ENCODE measurements around the gene FADS2. TPM values are rescaled to one million over a fixed set of nuclear protein-coding genes. Genes with fewer than 3 reads are reported as not detected.

The FADS2 gene
- polyA plus RNA-seq, 2 of the 4 experiments (the other 2 are of a cell fraction), result 215 to 391 TPM

DNA sequence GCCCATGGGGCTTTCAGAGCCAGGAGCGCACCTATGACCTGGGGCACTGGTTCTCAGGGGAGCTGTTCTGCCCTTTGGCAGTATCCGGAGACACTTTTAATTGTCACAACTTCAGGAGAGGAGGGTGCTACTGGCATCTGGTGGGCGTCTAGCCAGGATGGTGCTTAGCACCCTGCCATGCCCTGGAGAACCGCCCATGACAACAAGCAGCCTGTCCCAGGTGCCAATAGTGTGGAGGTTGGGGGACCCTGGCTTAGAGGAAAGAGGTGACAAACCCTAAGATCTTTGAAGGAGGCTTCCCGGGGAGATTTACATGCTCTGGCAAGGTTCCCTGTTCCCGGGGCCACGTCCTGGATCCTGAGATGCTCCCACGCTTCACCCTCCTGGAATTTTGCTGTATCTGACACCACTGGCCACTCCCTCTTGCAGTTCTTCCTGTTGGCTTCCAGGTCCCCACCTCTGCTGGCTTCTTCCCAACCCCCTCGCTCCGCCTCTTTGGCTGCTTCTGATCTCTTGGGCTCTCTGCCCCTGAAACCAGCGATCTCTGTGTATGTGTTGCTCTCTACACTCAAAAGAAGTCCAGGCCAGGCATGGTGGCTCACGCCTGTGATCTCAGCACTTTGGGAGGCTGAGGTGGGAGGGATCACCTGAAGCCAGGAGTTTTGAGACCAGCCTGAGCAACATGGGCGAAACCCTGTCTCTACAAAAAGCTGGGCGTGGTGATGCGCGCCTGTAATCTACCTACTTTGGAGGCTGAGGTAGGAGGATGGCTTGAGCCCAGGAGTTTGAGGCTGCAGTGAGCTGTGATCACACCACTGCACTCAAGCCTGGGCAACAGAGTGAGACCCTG lies 32.2 kb downstream of the FADS2 start:
- no peak overlapping the region for H3K4me2 ChIP-seq
- ATAC-seq (0 out of 6 replicates have a peak, but pooled peaks of 1 of the 2 experiments have one; percentile 5), FAIRE-seq (no peak), DNase-seq (ENCODE audit: low read depth in 1 of 2, low spot score in 1 of 2) (peak in 1 of 2 experiments; percentile 42)
- ChIA-PET POLR2A (no interaction called here), CTCF (interaction anchor here (0.7 to 1.5 kb wide), 2 partner anchors 37 to 113 kb away, joined by 3 to 4 read pairs; no protein-coding TSS in a partner anchor)
- no peaks in the 10 kb centered on the region for H3K4me1 ChIP-seq
- WGBS (ENCODE audit: missing lambda C conversion rate), result 89% methylated on average over 16 of the region's 16 CpGs
- no peaks in the 10 kb centered on the region for H3K9me3 ChIP-seq
- H3K27ac ChIP-seq, result no peak overlapping the region
- TF ChIP-seq RNF2 (IDR thresholded peaks at IDR 0.05; ENCODE audit: borderline replicate concordance, low read depth) (no peak), RAD21 (conservative IDR thresholded peaks at IDR 0.05 in 1 of 2, IDR thresholded peaks at IDR 0.05 in 1 of 2) (no peak)
- H3K4me3 ChIP-seq, result no peak overlapping the region

DNA sequence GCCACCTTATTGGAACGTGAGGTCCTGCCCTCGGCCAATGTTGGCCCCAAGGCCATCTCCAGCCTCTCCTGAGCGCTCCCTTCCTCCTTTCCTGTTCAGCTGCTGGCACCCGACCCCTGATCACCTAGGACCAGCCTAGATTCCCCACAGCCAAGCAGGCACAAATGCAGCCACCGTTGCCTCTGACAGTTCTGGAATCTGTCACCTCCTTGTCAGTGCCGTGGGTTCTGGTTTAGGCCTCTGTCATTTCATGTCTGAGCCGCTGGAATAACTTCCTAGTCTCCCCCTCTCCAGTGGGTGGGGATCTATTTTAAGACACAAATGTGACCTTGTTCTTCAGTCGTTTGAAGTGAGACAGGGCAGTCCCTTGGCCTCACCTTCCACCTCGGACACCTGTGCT lies 33.5 kb downstream of the FADS2 start:
- CTCF ChIA-PET, result interaction anchor here (1.4 to 1.7 kb wide), 4 partner anchors 9 to 86 kb away, joined by 3 to 5 read pairs (median 4); no protein-coding TSS in a partner anchor
- POLR2A ChIA-PET, result no interaction called here
- ATAC-seq, result no peak
- FAIRE-seq, result no peak
- H3K4me1 ChIP-seq, result no peaks in the 10 kb centered on the region
- no peak for DNase-seq (ENCODE audit: low read depth in 1 of 2, low spot score in 1 of 2)
- no peaks in the 10 kb centered on the region for H3K9me3 ChIP-seq
- no peak overlapping the region for H3K4me2 ChIP-seq
- no peak overlapping the region for H3K27ac ChIP-seq
- H3K4me3 ChIP-seq, result no peak overlapping the region
- TF ChIP-seq RCOR1 (IDR thresholded peaks at IDR 0.05; ENCODE audit: low read depth, low read length) (no peak), EHF (CRISPR knock-in tag; IDR thresholded peaks at IDR 0.05) (no peak), NPAS2 (CRISPR knock-in tag; IDR thresholded peaks at IDR 0.05; ENCODE audit: borderline replicate concordance) (no peak), RFX5 (IDR thresholded peaks at IDR 0.05) (no peak), CHD4 (IDR thresholded peaks at IDR 0.05; ENCODE audit: borderline replicate concordance) (no peak), TP53 (CRISPR knock-in tag; IDR thresholded peaks at IDR 0.05) (no peak), REST (IDR thresholded peaks at IDR 0.05) (no peak), ZSCAN20 (CRISPR knock-in tag; IDR thresholded peaks at IDR 0.05) (no peak), CTCF (IDR thresholded peaks at IDR 0.05) (no peak), PBX3 (IDR thresholded peaks at IDR 0.05) (no peak), RARB (CRISPR knock-in tag; IDR thresholded peaks at IDR 0.05) (no peak), CBX2 (IDR thresholded peaks at IDR 0.05; ENCODE audit: borderline replicate concordance, low read depth) (no peak), MAFK (IDR thresholded peaks at IDR 0.05; ENCODE audit: partially characterized antibody) (no peak), CBX8 (IDR thresholded peaks at IDR 0.05) (no peak), USF2 (IDR thresholded peaks at IDR 0.05) (no peak), TFCP2L1 (CRISPR knock-in tag; IDR thresholded peaks at IDR 0.05) (no peak)
- 85% methylated on average over 8 of the region's 9 CpGs for WGBS (ENCODE audit: missing lambda C conversion rate)

All from A549 (cell line).